ENCODE data around the gene PPWD1. TPM values are rescaled to one million over a fixed set of nuclear protein-coding genes. Genes with fewer than 3 reads are reported as not detected.

PPWD1 gene
- total and polyA plus RNA-seq, 2 of the 13 experiments (the other 11 are each of a cell fraction or from before 2014, with no cell fraction given) = 7.4 to 44.3 TPM

- TF ChIP-seq ZBTB40 (IDR thresholded peaks at IDR 0.05) (no peak; the same call in 1 of the 2 replicates), ZBTB40 (CRISPR knock-in tag; IDR thresholded peaks at IDR 0.05) (peak; percentile 70), ZMAT5 (CRISPR knock-in tag; IDR thresholded peaks at IDR 0.05; ENCODE audit: borderline replicate concordance, low read depth) (no peak), DBP (CRISPR knock-in tag; IDR thresholded peaks at IDR 0.05; ENCODE audit: not compliant biosample characterization) (no peak), ZNF337 (CRISPR knock-in tag; IDR thresholded peaks at IDR 0.05; ENCODE audit: borderline replicate concordance, low read depth) (no peak), SMAD3 (CRISPR knock-in tag; IDR thresholded peaks at IDR 0.05) (peak; percentile 50; the same call in 1 of the 2 replicates), ZHX2 (IDR thresholded peaks at IDR 0.05; ENCODE audit: low read depth) (peak; percentile 58; the same call in 1 of the 2 replicates), ZHX2 (CRISPR knock-in tag; IDR thresholded peaks at IDR 0.05; ENCODE audit: borderline replicate concordance) (no peak), RELA (CRISPR knock-in tag; IDR thresholded peaks at IDR 0.05) (no peak), DR1 (CRISPR knock-in tag; IDR thresholded peaks at IDR 0.05) (peak; percentile 44; the same call in 1 of the 2 replicates), CREB1 (IDR thresholded peaks at IDR 0.05) (no peak), CREB1 (CRISPR knock-in tag; IDR thresholded peaks at IDR 0.05) (no peak)
Measured at GRCh38 chr5:65624571-65625555, 61.8 kb downstream of the PPWD1 start, which contains the start of the genes SHLD3 and TRAPPC13 (continued).

Measured in HepG2 (cell line).